Measurements from ENCODE around the gene ABL1.
"Not testable (repeated sequence)": the region's sequence is repeated elsewhere in the genome, so short reads cannot be mapped to it uniquely, and the experiment has no call there.

DNA sequence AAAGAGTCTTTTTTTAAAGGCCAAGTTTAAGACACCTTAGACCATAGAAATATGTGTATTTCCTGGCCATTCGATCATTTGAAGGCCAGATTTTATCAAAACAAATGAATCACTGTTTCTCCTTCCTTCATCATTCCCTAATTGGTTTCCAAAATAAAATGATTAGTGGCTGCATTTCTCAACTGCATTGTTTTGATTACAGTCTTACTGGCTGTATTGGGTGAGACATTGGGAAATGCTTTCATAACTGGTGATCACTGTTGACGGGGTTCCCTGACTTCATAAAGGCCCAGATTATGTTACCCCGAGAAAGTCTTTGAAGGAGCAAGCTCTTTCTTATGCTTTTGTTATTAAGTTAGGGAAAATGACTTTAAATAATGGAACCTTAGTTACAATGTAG lies 40.6 kb upstream of the ABL1 start:
- not testable (repeated sequence) for TF ChIP-seq POLR2AphosphoS5 (IDR thresholded peaks at IDR 0.05); CTCF (IDR thresholded peaks at IDR 0.05 in 8 of 11, conservative IDR thresholded peaks at IDR 0.05 in 3 of 11)
